Transverse colon (tissue), 4 donors: ENCODE results near the gene GLRA1. TPM values are rescaled to one million over a fixed set of nuclear protein-coding genes. Genes with fewer than 3 reads are reported as not detected.

Experiments used
- DNase-seq: peaks from one replicate; pipeline ENCODE4 v3.0.0-alpha.2; 2019
- H3K27ac ChIP-seq, 4 donors: fragments of 200-600 bp; sonication (generic); 2 replicates each; pipeline ENCODE4 v1.5.1; 2016 to 2018; ENCODE audit warnings: inconsistent platforms in 4 of 4
- H3K27me3 ChIP-seq: fragments of 200-600 bp; sonication (generic); 2 replicates; pipeline ENCODE4 v1.5.1; 2017; ENCODE audit warnings: inconsistent platforms
- H3K36me3 ChIP-seq, 4 donors: fragments of 200-600 bp; sonication (generic); 2 replicates each; pipeline ENCODE4 v1.5.1; 2017 to 2019; ENCODE audit warnings: inconsistent platforms in 4 of 4
- H3K4me1 ChIP-seq, 4 donors: fragments of 200-600 bp; sonication (generic); 2 replicates each; pipeline ENCODE4 v1.5.1; 2017 to 2020; ENCODE audit warnings: inconsistent platforms in 4 of 4
- H3K4me3 ChIP-seq, 4 donors: fragments of 200-600 bp; sonication (generic); 1 replicate in 1 of 4; 2 replicates in 3 of 4; pipeline versions ENCODE4 v1.5.1 to v1.6.1; 2017 to 2019; ENCODE audit warnings: inconsistent platforms in 4 of 4
- H3K9me3 ChIP-seq, 2 donors: fragments of 200-600 bp; sonication (generic); 2 replicates each; pipeline ENCODE4 v1.5.1; 2017 to 2019; ENCODE audit warnings: inconsistent platforms in 2 of 2
- EP300 ChIP-seq: sonication (generic); formaldehyde crosslinking; IDR thresholded peaks from one replicate; pipeline ENCODE4 v1.6.1; 2017; ENCODE audit warnings: antibody characterized with exemption, low read depth
- POLR2A ChIP-seq: fragments of 450-650 bp; IDR thresholded peaks from one replicate; pipeline ENCODE4 v1.6.1; 2016; ENCODE audit warnings: antibody characterized with exemption, mild to moderate bottlenecking, moderate library complexity
- POLR2AphosphoS5 ChIP-seq, 3 donors: sonication (generic); formaldehyde crosslinking; IDR thresholded peaks; one replicate each; pipeline ENCODE4 v1.6.1; 2016; ENCODE audit warnings: antibody characterized with exemption in 3 of 3
- WGBS, 2 donors: methylation state at CpG; one replicate each; pipeline ENCODE4 v1.1.5; 2018; ENCODE audit warnings: low coverage in 1 of 2; 5-methylcytosine and 5-hydroxymethylcytosine counted together
- in situ Hi-C, 4 donors: fragments of 200-750 bp; cut with MboI; loops; one replicate each; pipeline versions ENCODE4 v1.15.0 to v1.15.1; 2017; ENCODE audit warnings: low sequenced_read_pairs in 3 of 4, low pct_ligation_motif_present in 1 of 4, low pct_unique_long_range_greater_than_20kb in 1 of 4
- intact Hi-C: fragments of 100-400 bp; cut with DNase I; formaldehyde crosslinking; loops from one replicate; pipeline ENCODE4 v1.15.1; 2023; ENCODE audit warnings: low total_unique reads
- total RNA-seq, 4 donors: library from RNA; depleted of rRNA; stranded (reverse); fragments of >200 nt; gene quantifications; one replicate each; pipeline ENCODE4 v1.1.0, GENCODE V29; 2016
- TF ChIP-seq, protein P1 (sequence below), 5 experiments: fragments of 200-600 bp in 3 of 5; fragments of 450-650 bp in 2 of 5; sonication (generic) in 3 of 5; IDR thresholded peaks; 1 replicate in 2 of 5; 2 replicates in 3 of 5; pipeline ENCODE4 v1.5.1; 2016 to 2017; ENCODE audit warnings: antibody characterized with exemption in 5 of 5, inconsistent platforms in 3 of 5, mild to moderate bottlenecking in 2 of 5, moderate library complexity in 1 of 5

Gene GLRA1
- total RNA-seq, 4 donors from 2014 or later = not detected

- WGBS, 2 donors = 96% methylated on average over 1 of the region's 1 CpG; no CpG with 5 or more reads in 1 of the 2 donors
- H3K36me3 ChIP-seq = no peaks in the 10 kb centered on the region
These were observed 29.2 kb upstream of the GLRA1 start for GRCh38 chr5:151953833-151954232.

DNA sequence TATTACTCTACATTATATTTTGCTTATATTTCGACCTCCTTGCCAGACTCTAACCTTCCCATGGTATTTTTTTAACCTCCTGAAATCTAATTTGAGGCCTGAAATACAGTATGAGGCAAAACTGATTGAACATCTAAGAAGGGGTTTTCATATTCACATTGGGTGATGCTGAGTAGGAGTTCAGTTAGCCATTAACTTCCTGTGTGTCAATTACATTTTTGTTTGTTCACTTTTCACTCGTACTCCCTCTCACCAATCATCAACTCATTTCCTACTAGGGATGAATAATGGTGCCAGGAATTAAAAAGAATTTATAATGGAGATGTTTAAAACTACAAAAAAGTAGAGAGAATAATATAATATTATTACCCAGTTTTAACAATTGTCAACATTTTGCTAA is 27.6 kb upstream of the GLRA1 start:
- Histone ChIP-seq H3K27me3 (no peaks in the 10 kb centered on the region), H3K9me3 (no peaks in the 10 kb centered on the region), H3K36me3 (no peaks in the 10 kb centered on the region), H3K4me3 (no peak overlapping the region), H3K4me1 (no peaks in the 10 kb centered on the region), H3K27ac (no peak overlapping the region)
- TF ChIP-seq, protein P1, sequence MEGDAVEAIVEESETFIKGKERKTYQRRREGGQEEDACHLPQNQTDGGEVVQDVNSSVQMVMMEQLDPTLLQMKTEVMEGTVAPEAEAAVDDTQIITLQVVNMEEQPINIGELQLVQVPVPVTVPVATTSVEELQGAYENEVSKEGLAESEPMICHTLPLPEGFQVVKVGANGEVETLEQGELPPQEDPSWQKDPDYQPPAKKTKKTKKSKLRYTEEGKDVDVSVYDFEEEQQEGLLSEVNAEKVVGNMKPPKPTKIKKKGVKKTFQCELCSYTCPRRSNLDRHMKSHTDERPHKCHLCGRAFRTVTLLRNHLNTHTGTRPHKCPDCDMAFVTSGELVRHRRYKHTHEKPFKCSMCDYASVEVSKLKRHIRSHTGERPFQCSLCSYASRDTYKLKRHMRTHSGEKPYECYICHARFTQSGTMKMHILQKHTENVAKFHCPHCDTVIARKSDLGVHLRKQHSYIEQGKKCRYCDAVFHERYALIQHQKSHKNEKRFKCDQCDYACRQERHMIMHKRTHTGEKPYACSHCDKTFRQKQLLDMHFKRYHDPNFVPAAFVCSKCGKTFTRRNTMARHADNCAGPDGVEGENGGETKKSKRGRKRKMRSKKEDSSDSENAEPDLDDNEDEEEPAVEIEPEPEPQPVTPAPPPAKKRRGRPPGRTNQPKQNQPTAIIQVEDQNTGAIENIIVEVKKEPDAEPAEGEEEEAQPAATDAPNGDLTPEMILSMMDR (IDR thresholded peaks at IDR 0.05) = no peak
- TF ChIP-seq EP300 (no peak), POLR2AphosphoS5 (IDR thresholded peaks at IDR 0.05) (no peak), POLR2A (no peak)
- intact Hi-C loops (no loop called here), in situ Hi-C loops (no loop called here)
- no peak for DNase-seq
- WGBS, 2 donors = 24 to 28% methylated on average over 2 of the region's 2 CpGs

More at GRCh38 chr5:151953833-151954232, 29.2 kb upstream of the GLRA1 start:
- TF ChIP-seq, protein P1 (IDR thresholded peaks at IDR 0.05) = no peak
- no peak for TF ChIP-seq POLR2AphosphoS5 (IDR thresholded peaks at IDR 0.05)
- no peak for TF ChIP-seq EP300
- no peak for TF ChIP-seq POLR2A
- Histone ChIP-seq H3K27ac (no peak overlapping the region), H3K27me3 (no peaks in the 10 kb centered on the region), H3K4me3 (no peak overlapping the region), H3K9me3 (no peaks in the 10 kb centered on the region), H3K4me1 (no peaks in the 10 kb centered on the region)
- no peak for DNase-seq
- in situ Hi-C loops = no loop called here
- intact Hi-C loops = no loop called here

GRCh38 chr5:151950706-151951105 is 26.1 kb upstream of the GLRA1 start:
- in situ Hi-C loops (no loop called here), intact Hi-C loops (no loop called here)
- 65% methylated on average over 9 of the region's 9 CpGs; no CpG with 5 or more reads in 1 of the 2 donors for WGBS, 2 donors

GRCh38 chr5:151949701-151950308 is 25.2 kb upstream of the GLRA1 start:
- Histone ChIP-seq H3K4me1 (no peaks in the 10 kb centered on the region), H3K27ac (no peak overlapping the region), H3K4me3 (no peak overlapping the region), H3K27me3 (no peaks in the 10 kb centered on the region), H3K9me3 (no peaks in the 10 kb centered on the region), H3K36me3 (no peaks in the 10 kb centered on the region)
- TF ChIP-seq EP300 (no peak), POLR2A (no peak), POLR2AphosphoS5 (IDR thresholded peaks at IDR 0.05) (no peak)
- TF ChIP-seq, protein P1 (IDR thresholded peaks at IDR 0.05) = no peak
- intact Hi-C loops (loop anchor here (10.0 kb wide), 1 partner anchor 245 kb away; no protein-coding TSS in a partner anchor), in situ Hi-C loops (no loop called here)
- DNase-seq = no peak
- 71 to 72% methylated on average over 4 to 5 of the region's 5 CpGs for WGBS, 2 donors

More at GRCh38 chr5:151950706-151951105, 26.1 kb upstream of the GLRA1 start:
- H3K27ac ChIP-seq = no peak overlapping the region
- no peaks in the 10 kb centered on the region for H3K27me3 ChIP-seq
- DNase-seq = no peak
- H3K4me1 ChIP-seq = no peaks in the 10 kb centered on the region
- H3K9me3 ChIP-seq = no peaks in the 10 kb centered on the region
- H3K4me3 ChIP-seq = no peak overlapping the region
- H3K36me3 ChIP-seq = no peaks in the 10 kb centered on the region
- TF ChIP-seq POLR2AphosphoS5 (IDR thresholded peaks at IDR 0.05) (no peak), EP300 (no peak)
